OCI-LY7 (cell line): Measurements from ENCODE around the gene RNF41.

Experiments used
- EZH2phosphoT487 ChIP-seq: fragments of 200-600 bp; sonication (generic); IDR thresholded peaks from 2 replicates; pipeline ENCODE4 v1.6.1; 2018; ENCODE audit warnings: low read depth, borderline replicate concordance, mild to moderate bottlenecking, mixed run types, antibody characterized with exemption, low read length, moderate library complexity, mixed read lengths
- TF ChIP-seq, protein P1 (sequence below): fragments of 200-600 bp; sonication (generic); conservative IDR thresholded peaks from 2 replicates; pipeline ENCODE4 v1.5.1; 2014; ENCODE audit warnings: mild to moderate bottlenecking, antibody characterized with exemption, low read length, moderate library complexity, mixed read lengths

DNA sequence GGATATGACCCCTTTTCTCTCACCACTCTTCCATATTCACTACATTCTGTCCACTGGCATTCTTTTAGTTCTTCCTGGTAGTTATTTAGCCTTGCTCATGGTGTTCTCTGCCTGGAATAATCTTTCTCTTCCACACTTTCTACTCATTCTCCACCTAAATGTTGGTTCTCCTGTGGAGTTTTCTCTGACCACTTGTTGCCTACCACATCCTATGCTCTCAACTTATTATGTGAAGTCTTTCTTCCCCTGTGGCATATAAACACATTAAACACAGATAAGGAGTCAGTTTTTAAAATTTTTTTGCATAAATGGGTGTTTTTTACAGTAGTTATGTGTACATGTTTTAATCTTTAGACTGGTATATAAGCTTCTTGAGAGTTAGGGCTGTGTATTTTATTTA, 29.1 kb downstream of the RNF41 start:
- TF ChIP-seq, protein P1, sequence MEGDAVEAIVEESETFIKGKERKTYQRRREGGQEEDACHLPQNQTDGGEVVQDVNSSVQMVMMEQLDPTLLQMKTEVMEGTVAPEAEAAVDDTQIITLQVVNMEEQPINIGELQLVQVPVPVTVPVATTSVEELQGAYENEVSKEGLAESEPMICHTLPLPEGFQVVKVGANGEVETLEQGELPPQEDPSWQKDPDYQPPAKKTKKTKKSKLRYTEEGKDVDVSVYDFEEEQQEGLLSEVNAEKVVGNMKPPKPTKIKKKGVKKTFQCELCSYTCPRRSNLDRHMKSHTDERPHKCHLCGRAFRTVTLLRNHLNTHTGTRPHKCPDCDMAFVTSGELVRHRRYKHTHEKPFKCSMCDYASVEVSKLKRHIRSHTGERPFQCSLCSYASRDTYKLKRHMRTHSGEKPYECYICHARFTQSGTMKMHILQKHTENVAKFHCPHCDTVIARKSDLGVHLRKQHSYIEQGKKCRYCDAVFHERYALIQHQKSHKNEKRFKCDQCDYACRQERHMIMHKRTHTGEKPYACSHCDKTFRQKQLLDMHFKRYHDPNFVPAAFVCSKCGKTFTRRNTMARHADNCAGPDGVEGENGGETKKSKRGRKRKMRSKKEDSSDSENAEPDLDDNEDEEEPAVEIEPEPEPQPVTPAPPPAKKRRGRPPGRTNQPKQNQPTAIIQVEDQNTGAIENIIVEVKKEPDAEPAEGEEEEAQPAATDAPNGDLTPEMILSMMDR = no peak
- no peak for TF ChIP-seq EZH2phosphoT487
